SW480 (cell line): Measurements from ENCODE around the gene FSTL3.
"Not testable (repeated sequence)": the region's sequence is repeated elsewhere in the genome, so short reads cannot be mapped to it uniquely, and the experiment has no call there.

Source experiments
- DNase-seq: peaks from one replicate; pipeline ENCODE4 v3.0.0-alpha.2; 2016; ENCODE audit warnings: low spot score

FSTL3 gene

DNA sequence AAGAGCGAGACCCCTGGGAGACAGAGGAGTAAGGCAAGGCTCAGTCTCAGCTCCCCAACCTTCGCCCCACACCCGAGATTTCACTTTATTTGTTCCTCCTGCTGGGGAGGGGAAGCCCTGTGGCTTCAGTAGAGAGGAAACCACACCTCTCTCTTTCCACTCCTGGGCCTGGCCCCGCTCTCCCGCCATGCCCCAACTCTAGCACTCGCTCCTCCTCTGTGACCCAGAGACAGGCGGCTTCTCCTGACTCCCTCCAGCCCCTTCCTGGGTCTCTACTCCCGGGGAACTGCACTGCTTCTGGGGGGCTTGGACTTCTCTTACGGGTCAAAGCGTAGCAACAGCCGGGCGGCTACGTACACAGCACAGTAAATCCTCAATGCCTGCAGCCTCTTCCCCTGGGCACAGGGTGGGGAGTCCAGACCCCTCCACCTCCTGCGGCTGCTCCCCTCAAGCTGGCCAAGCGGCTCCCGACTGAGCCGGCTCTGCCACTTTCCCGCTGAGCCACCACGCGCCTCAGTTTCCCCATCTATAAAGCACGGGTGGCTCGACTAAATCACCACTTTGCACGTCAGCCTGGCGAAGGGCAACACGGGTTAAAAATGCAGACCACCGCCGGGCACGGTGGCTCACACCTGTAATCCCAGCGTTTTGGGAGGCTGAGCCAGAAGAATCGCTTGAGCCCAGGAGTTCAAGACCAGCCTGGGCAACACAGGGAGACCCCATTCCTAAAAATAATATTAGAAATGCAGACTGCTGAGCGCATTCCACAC is 14.6 kb upstream of the FSTL3 start:
- no peak for DNase-seq

DNA sequence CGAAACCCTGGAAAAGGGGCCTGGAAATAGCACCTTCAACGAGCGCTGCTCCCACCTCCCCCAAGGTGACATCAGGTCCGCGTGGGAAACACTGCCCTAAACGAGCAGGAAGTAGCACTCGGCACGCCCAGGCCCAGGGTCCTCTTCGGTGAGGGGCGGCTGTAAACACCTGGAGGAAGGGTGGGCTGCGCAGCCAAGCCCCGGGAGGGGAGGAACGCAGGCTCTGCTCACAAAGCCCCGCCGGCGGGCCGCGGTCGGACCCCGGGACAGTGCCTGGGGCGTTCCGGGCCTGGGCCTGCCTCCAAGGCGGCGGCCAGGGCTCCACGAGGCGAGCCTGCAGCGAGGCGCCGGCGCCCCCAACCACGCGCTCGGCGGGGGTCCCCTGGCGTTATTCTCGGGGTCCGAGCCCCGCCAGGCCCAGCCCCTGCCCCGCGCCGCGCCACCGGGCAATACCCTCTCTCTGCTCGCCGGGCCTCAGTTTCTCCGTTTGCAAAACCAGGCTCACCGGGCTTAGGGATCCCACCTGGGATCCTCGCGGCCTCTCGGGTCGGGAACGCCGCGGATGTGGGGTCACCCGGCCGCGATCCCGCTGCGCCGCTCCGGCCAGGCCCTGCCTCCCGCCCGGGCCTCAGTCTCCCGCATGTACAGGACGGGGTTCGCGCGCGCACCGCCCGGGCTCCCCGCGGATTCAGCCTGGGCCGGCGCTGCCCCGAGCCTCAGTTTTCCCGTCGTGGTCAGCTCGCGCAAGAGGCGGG is 13.8 kb upstream of the FSTL3 start:
- DNase-seq: peak; percentile 16

- peak; percentile 73 for DNase-seq
These were observed 13.1 kb upstream of the FSTL3 start, which contains the start of gene RNF126 for GRCh38 chr19:662962-663681. Gene RNF126, minus strand, starts transcription at chr19:663214. Its CDS starts 93 bp downstream, at chr19:663121.

- DNase-seq: no peak
These were observed 12.5 kb upstream of the FSTL3 start for GRCh38 chr19:663682-664117.

GRCh38 chr19:664913-665443 is 11.2 kb upstream of the FSTL3 start:
- DNase-seq: peak; percentile 56

DNA sequence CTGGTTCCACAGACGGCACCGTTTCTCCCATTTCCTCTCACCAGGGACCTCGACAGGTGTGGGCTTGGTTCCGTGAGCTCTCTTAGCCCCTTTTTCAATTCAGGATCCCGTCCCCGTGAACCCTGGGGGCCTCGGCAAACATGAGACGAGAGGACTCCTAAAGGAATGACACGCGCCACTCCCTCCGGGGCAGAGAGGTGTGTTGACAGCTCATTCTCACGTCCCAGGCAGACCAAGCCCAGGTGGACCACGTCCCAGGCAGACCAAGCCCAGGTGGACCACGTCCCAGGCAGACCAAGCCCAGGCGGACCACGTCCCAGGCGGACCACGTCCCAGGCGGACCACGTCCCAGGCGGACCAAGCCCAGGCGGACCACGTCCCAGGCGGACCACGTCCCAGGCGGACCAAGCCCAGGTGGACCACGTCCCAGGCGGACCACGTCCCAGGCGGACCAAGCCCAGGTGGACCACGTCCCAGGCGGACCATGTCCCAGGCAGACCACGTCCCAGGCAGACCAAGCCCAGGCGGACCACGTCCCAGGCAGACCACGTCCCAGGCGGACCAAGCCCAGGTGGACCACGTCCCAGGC is 9.1 kb upstream of the FSTL3 start:
- DNase-seq: not testable (repeated sequence)

GRCh38 chr19:668675-669434 is 7.3 kb upstream of the FSTL3 start:
- DNase-seq: not testable (repeated sequence)

DNA sequence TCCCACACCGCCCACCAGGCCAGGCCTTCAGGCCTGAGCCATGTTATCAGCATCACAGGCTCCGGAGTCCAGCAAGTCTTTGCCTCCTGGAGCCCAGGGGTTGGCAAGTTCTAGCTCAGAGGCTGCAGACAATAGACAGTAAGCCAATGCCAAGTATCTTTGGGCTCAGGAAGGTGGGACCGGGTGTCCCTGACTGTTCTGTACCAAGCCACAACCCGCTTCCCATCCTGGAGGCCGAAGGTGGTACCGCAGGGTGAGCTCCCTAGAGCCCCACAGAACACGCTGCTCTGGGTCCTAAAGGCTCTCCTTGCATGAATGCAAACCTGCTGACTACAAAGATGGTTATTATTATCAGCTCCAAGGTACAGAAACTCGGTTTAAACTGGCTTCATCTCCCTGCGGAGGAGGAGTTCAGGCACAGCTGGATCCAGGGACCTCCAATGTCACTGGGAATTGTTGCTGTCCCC is 5.5 kb upstream of the FSTL3 start:
- DNase-seq: peak; percentile 16

- no peak for DNase-seq
These were observed 1.7 kb upstream of the FSTL3 start for GRCh38 chr19:674282-675151.

- DNase-seq: no peak
These were observed 219 bp upstream of the FSTL3 start for GRCh38 chr19:676007-676338.

DNA sequence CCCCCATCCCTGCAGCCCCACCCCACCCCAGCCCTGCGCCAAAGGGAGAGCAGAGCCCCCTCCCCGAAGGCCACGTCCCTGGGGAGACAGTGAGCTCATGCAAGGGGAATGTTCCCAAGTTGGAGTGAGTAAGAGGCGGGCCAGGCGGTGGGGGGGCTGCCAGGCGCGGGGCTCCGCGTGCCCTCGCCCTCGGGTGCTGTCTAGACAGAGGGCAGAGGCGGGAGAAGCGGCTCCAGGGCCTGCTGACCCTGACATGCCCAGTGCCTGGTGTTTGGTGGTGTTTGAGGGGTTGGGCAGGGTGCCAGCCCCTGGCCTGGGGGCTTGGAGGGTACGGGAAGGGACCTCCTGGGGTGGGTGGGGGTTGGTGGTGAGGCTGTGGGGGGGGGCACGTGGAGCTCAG is 1.0 kb downstream of the FSTL3 start:
- DNase-seq: peak; percentile 52

GRCh38 chr19:677601-678436 is 1.6 kb downstream of the FSTL3 start:
- DNase-seq: peak; percentile 31

GRCh38 chr19:678791-679388 is 2.7 kb downstream of the FSTL3 start:
- no peak for DNase-seq

DNA sequence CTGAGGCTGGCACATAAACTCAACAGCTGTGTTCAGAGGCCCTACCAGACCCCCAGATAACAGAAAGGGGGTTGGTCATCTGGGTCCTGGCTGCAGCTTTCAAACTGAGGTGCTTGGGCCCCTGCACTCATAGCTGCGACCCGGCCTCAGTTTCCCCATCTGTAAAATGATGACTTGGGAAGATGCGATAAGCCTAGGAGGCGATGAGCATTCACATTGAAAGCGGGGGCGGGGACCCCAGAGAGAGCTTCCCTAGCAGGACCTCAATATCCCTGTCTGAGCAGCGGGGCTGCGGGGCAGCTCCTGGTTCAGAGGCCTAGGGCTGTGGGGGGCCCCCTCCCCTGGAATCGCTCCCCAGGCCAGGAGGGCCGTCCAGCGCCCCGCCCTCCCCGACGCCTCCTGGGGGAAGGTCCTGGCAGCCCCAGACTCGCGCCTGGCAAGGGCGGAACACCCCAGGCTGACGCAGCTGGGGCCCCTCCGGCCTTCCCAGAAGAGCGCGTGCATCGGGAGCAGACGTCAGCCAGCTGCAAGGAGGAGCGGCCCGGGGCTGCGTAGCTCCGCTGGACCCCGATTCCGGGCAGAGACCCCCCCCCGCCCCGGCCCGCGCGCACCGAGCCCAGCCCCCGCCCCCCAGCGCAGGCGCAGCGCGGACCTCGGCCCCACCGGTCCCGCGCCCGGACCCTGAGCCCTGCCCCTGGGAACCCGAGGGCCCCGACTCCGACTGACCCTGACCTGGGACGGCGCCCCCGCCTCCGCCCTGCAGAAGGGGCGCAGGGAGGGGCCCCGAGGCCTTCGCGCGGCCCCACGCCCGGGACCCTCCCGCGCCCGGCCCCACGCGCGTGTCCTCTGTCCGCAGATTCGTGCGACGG is 3.5 kb downstream of the FSTL3 start:
- DNase-seq: no peak

GRCh38 chr19:680287-681028 is 4.3 kb downstream of the FSTL3 start:
- DNase-seq: peak; percentile 90

GRCh38 chr19:681029-682019 is 5.1 kb downstream of the FSTL3 start:
- DNase-seq: no peak
